Nasal cavity respiratory epithelium epithelial cell of viscerocranial mucosa (primary cell): Measurements from ENCODE around the gene BAD. TPM values are rescaled to one million over a fixed set of nuclear protein-coding genes. Genes with fewer than 3 reads are reported as not detected.

Source experiments
- total RNA-seq: library from RNA; depleted of rRNA; stranded (reverse); fragments of >200 nt; gene quantifications from 2 replicates; pipeline ENCODE4 v1.2.3, GENCODE V29; 2014

The BAD gene
- total RNA-seq, 1 donor from 2014 or later = 35.6 TPM

Other genes starting within 250 kb of the BAD start
- gene FLRT1, start 248.7 kb downstream of the BAD start, total RNA-seq = 0.14 and 0.34 TPM in 2 replicates
- gene MACROD1, start 118.6 kb downstream of the BAD start, total RNA-seq = 19.4 and 26.3 TPM in 2 replicates
- 101 and 162 TPM in 2 replicates for gene STIP1, start 98.5 kb downstream of the BAD start, total RNA-seq
- gene FERMT3, start 77.9 kb downstream of the BAD start, total RNA-seq = 0.34 and 0.71 TPM in 2 replicates
- gene TRPT1, start 58.5 kb downstream of the BAD start, total RNA-seq = 12.4 and 13.7 TPM in 2 replicates
- gene NUDT22, start 58.4 kb downstream of the BAD start, total RNA-seq = 39.4 and 69.4 TPM in 2 replicates
- 10.3 and 16.2 TPM in 2 replicates for gene DNAJC4, start 54.1 kb downstream of the BAD start, total RNA-seq
- 11.3 and 22.2 TPM in 2 replicates for gene VEGFB, start 50.1 kb downstream of the BAD start, total RNA-seq
- gene FKBP2, start 43.6 kb downstream of the BAD start, total RNA-seq = 47.3 and 103 TPM in 2 replicates
- gene PPP1R14B, start 37.7 kb downstream of the BAD start, total RNA-seq = 145 and 308 TPM in 2 replicates
- gene PLCB3, start 33.1 kb downstream of the BAD start, total RNA-seq = 26.7 and 46.3 TPM in 2 replicates
- gene GPR137, start 1.2 kb upstream of the BAD start, total RNA-seq = 4.4 and 11.0 TPM in 2 replicates
- not detected in 2 replicates for gene KCNK4, start 6.6 kb upstream of the BAD start, total RNA-seq
- gene CATSPERZ, start 15.7 kb upstream of the BAD start, total RNA-seq = 0.14 and 0.34 TPM in 2 replicates
- gene ESRRA, start 20.9 kb upstream of the BAD start, total RNA-seq = 85.4 and 102 TPM in 2 replicates
- gene TRMT112, start 32.9 kb upstream of the BAD start, total RNA-seq = 120 and 340 TPM in 2 replicates
- 188 and 482 TPM in 2 replicates for gene PRDX5, start 33.5 kb upstream of the BAD start, total RNA-seq
- gene CCDC88B, start 55.5 kb upstream of the BAD start, total RNA-seq = 2.1 and 2.7 TPM in 2 replicates
- 44.1 and 54.2 TPM in 2 replicates for gene RPS6KA4, start 74.5 kb upstream of the BAD start, total RNA-seq